Duodenal mucosa (tissue), 2 donors: ENCODE data around the gene TSPAN13.

Experiments used
- H3K27ac ChIP-seq: one replicate; pipeline ENCODE4 v1.7.0; 2013; ENCODE audit warnings: low read depth, low read length
- H3K27me3 ChIP-seq, 2 donors: one replicate each; pipeline ENCODE4 v1.7.0; 2013; ENCODE audit warnings: low read length in 2 of 2, control low read depth in 1 of 2; ENCODE audit not compliant: insufficient read depth in 2 of 2, control insufficient read depth in 1 of 2
- H3K36me3 ChIP-seq, 2 donors: one replicate each; pipeline ENCODE4 v1.7.0; 2013; ENCODE audit warnings: low read length in 2 of 2, control low read depth in 1 of 2; ENCODE audit not compliant: insufficient read depth in 2 of 2, control insufficient read depth in 1 of 2
- H3K4me1 ChIP-seq, 2 donors: one replicate each; pipeline ENCODE4 v1.7.0; 2013; ENCODE audit warnings: low read length in 2 of 2, control low read depth in 1 of 2; ENCODE audit not compliant: insufficient read depth in 2 of 2, control insufficient read depth in 1 of 2
- H3K4me3 ChIP-seq, 2 donors: one replicate each; pipeline ENCODE4 v1.7.0; 2013; ENCODE audit warnings: low read length in 2 of 2, low read depth in 1 of 2
- H3K9ac ChIP-seq, 2 donors: one replicate each; pipeline ENCODE4 v1.7.0; 2013; ENCODE audit warnings: low read length in 2 of 2, low read depth in 1 of 2
- H3K9me3 ChIP-seq, 2 donors: one replicate each; pipeline ENCODE4 v1.7.0; 2013; ENCODE audit warnings: low read length in 2 of 2, control low read depth in 1 of 2; ENCODE audit not compliant: control insufficient read depth in 1 of 2

The TSPAN13 gene

DNA sequence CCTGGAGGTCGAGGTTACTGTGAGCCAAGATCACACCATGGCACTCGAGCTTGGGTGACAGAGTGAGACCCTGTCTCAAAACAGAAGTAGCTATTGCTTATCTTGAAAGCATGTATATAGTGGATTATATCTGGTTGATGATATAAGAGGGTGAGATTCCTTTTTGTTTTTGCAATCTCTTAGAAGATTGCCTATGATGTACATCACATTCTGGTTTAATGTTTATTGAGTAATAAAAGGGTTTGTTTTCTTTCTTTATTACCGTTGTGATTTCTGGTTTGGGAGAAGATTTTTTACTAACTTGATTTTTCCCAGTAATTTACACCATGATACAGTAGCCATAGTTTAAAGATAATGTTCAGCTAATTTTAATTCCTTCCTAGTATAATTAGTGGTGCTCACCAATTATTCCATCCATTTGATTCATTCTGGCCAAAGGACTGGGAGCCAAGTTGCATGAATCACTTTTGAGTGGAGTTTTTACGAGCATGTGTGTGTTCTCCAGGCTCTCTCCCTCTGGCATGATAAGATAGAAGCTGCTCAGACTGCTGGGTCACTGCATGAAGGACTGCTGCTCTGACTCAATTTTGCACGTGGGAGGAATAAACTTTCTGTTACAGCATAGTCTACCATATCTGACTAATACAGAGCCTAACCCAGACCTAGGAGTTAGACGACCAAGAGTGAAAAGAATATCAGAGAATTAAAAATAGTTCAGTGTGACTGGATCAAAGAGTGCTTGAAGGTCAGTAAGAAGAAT lies 13.5 kb upstream of the TSPAN13 start:
- H3K4me3 ChIP-seq = no peak overlapping the region
- H3K36me3 ChIP-seq = no peaks in the 10 kb centered on the region
- H3K4me1 ChIP-seq = peaks cover 0 to 15% of the 10 kb centered on the region in 2 donors
- H3K27ac ChIP-seq = no peak overlapping the region
- no peak overlapping the region for H3K9ac ChIP-seq
- H3K9me3 ChIP-seq = no peaks in the 10 kb centered on the region
- H3K27me3 ChIP-seq = no peaks in the 10 kb centered on the region

DNA sequence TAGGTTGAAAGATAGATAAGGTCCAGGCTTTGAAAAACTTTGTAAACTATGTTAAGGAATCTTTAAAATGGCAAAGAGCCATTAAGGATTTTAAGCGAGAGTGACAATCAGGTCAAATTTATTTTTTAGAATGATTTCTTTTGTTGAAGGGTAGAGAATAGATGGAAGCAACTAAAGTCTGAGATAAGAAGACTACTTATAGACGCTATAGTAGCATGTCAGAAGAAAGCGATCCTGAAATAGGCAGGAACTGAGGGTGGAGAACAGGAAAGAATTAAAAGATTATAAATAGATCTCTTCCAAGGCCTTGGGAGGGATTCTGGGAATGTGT lies 13.0 kb upstream of the TSPAN13 start:
- no peaks in the 10 kb centered on the region for H3K27me3 ChIP-seq
- H3K36me3 ChIP-seq = no peaks in the 10 kb centered on the region
- H3K9me3 ChIP-seq = no peaks in the 10 kb centered on the region
- H3K4me3 ChIP-seq = no peak overlapping the region
- H3K9ac ChIP-seq = no peak overlapping the region
- H3K27ac ChIP-seq = no peak overlapping the region
- peaks cover 0 to 15% of the 10 kb centered on the region in 2 donors for H3K4me1 ChIP-seq

DNA sequence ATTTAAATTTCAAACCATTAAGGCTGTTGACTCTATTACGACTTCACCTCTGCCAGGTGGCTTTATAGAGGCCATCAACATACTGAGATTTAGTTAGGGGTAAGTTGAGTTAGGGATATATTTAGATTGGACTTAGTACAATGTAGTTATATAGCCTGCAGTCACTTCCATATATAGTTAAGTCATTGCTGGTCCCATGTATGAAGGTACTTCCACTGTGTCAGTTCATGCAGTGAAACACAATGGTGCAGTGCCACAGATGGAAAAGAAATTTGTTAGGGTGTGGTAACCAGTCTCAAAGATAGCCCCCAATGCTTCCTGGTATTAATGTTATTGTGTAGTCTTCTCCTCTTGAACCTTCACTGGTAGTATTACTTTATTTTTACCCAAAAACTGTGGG lies 12.6 kb upstream of the TSPAN13 start:
- H3K27ac ChIP-seq = no peak overlapping the region
- H3K27me3 ChIP-seq = no peaks in the 10 kb centered on the region
- no peak overlapping the region for H3K9ac ChIP-seq
- no peaks in the 10 kb centered on the region for H3K36me3 ChIP-seq
- H3K4me1 ChIP-seq = peaks cover 0 to 15% of the 10 kb centered on the region in 2 donors
- H3K9me3 ChIP-seq = no peaks in the 10 kb centered on the region
- H3K4me3 ChIP-seq = no peak overlapping the region

DNA sequence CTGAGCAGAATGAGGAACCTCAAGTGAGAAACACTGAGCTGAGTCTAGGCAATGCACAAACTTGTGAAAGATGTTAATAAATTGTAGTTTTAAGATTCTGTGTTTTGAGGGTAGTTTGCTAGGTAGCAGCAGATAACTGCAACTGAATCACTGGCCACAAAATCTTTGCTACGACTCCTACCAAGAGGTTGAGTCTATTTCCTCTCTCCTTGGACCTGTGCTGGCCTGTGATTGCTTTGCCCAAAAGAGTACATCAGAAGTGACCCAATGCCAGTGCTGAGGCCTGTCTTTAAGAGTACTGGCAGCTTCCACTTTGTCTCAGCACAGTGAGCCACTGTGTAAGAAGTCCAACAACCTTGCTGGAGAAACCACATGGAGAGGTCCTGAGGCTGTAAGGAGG lies 11.9 kb upstream of the TSPAN13 start:
- H3K36me3 ChIP-seq = no peaks in the 10 kb centered on the region
- H3K27ac ChIP-seq = no peak overlapping the region
- H3K27me3 ChIP-seq = no peaks in the 10 kb centered on the region
- H3K4me1 ChIP-seq = peaks cover 0 to 15% of the 10 kb centered on the region in 2 donors
- H3K9ac ChIP-seq = no peak overlapping the region
- H3K9me3 ChIP-seq = no peaks in the 10 kb centered on the region
- no peak overlapping the region for H3K4me3 ChIP-seq

DNA sequence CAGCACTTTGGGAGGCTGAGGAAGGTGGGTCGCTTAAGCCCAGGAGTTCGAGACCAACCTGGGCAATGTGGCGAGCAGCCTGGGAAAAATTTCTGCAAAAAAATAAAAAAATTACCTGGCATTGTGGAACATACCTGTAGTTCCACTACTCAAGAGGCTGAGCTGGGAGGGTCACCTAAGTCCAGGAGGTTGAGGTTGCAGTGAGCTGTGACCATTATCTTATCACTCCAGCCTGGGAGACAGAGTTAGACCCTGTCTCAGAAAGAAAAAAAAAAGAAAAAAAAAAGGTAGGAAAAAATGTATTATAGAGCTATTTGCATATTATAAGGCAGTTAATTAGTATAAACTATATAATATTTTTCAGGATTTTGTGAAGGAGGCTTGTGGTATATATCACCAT lies 11.0 kb upstream of the TSPAN13 start:
- H3K27me3 ChIP-seq = no peaks in the 10 kb centered on the region
- H3K4me3 ChIP-seq = no peak overlapping the region
- no peaks in the 10 kb centered on the region for H3K9me3 ChIP-seq
- no peak overlapping the region for H3K27ac ChIP-seq
- H3K36me3 ChIP-seq = no peaks in the 10 kb centered on the region
- no peak overlapping the region for H3K9ac ChIP-seq
- peaks cover 0 to 15% of the 10 kb centered on the region in 2 donors for H3K4me1 ChIP-seq

DNA sequence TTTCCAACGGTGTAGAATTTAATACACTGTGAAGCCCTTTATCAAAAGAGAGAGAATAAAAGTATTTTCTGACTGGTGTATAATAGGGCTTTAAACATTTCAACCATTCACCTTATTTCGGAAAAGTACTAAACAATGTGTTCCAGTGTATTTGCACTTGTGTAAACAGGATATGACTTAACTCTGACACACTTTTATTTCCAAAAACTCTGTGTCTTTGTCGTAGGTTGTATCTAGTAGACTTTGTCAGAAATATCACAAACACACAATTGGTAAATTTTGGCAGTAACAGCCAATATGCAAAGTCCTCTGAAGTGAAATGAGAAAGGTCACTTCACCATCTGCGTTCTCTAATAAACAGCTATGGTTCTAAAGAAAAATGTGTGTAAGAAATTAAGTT lies 10.3 kb upstream of the TSPAN13 start:
- no peak overlapping the region for H3K4me3 ChIP-seq

DNA sequence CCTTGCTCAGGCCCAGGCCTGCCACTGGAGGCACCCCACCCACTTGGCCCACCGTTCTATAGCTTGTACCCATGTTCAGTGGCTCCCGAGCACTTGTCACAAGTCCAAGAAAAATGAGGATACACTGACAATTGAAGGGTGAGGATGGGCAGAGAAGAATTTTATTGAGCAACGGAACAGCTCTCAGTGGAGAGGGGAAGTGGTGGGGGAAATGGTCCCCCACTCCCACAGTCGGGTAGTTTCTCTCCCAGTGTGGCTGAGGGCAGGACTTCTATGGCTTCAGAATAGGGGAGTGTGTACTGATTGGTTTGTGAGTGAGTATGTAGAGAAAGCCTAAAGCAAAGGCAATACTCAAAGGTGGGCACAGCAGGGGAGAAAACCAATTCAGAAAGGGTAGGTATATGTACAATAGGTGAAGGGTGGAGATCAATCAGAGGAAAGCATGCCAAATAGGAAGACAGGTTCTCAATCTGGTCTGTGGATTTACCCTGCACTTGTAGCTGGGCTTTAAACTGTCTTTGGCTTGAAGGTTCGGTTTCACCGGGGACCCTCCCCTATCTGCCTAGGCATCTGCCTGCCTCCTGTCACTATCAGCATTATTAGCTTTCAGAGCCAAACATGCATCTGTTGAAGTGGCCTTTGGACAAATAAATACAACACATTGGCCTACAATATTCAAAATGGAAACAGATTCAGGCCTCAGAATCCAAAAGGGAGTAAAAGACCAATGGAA lies 8.9 kb upstream of the TSPAN13 start:
- no peaks in the 10 kb centered on the region for H3K36me3 ChIP-seq
- no peaks in the 10 kb centered on the region for H3K9me3 ChIP-seq
- H3K27ac ChIP-seq = no peak overlapping the region
- H3K4me3 ChIP-seq = no peak overlapping the region
- no peak overlapping the region for H3K9ac ChIP-seq
- H3K27me3 ChIP-seq = no peaks in the 10 kb centered on the region
- H3K4me1 ChIP-seq = peaks cover 0 to 15% of the 10 kb centered on the region in 2 donors

More for the DNA sequence above, 10.3 kb upstream of the TSPAN13 start:
- no peaks in the 10 kb centered on the region for H3K9me3 ChIP-seq
- H3K27me3 ChIP-seq = no peaks in the 10 kb centered on the region
- no peaks in the 10 kb centered on the region for H3K36me3 ChIP-seq
- H3K27ac ChIP-seq = no peak overlapping the region
- peaks cover 0 to 15% of the 10 kb centered on the region in 2 donors for H3K4me1 ChIP-seq
- no peak overlapping the region for H3K9ac ChIP-seq

DNA sequence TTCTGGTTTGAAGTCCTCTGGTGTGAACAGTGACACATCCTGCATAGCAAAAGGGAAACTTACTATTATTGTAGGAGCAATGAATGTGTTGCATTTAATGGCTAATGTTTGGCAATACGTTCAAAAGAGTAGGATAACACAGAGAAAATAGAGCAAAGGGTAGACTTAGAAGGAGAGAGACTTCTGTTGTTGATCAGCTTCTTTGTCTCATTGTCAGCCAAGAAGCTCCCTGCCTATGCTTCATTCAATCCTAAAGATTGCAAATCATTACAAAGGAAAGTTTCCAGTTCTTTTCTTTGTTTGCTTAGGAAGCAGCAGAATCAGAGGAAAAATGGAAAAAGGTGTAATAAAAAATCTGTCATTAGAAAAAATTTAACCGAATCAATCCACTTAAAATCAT lies 7.9 kb upstream of the TSPAN13 start:
- no peaks in the 10 kb centered on the region for H3K9me3 ChIP-seq
- no peaks in the 10 kb centered on the region for H3K36me3 ChIP-seq

DNA sequence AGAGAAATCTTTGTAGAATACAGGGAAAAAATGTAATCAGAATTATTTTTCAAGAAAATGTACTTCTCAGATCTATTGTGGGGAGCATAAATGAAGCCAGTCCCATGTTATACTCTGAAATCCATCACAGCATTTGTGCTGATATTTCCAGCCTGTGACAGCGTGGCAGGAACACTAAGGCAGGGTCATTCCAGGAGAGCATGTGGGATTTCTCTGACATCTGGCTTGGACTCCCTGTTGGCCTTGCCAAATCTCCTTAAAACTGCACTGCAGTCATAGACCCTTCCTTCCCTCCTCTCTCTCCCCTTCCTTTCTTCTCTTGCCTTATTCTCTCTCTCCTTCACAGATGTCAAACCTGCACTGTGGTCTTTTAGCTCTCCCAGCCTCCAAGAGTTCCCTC lies 6.5 kb upstream of the TSPAN13 start:
- no peaks in the 10 kb centered on the region for H3K36me3 ChIP-seq
- H3K27ac ChIP-seq = no peak overlapping the region
- H3K9me3 ChIP-seq = no peaks in the 10 kb centered on the region
- H3K4me3 ChIP-seq = no peak overlapping the region
- H3K9ac ChIP-seq = no peak overlapping the region
- H3K4me1 ChIP-seq = peaks cover 0 to 15% of the 10 kb centered on the region in 2 donors
- H3K27me3 ChIP-seq = no peaks in the 10 kb centered on the region

More for the DNA sequence above, 7.9 kb upstream of the TSPAN13 start:
- no peak overlapping the region for H3K4me3 ChIP-seq
- H3K27ac ChIP-seq = no peak overlapping the region
- no peaks in the 10 kb centered on the region for H3K27me3 ChIP-seq
- no peak overlapping the region for H3K9ac ChIP-seq
- H3K4me1 ChIP-seq = peaks cover 0 to 15% of the 10 kb centered on the region in 2 donors

DNA sequence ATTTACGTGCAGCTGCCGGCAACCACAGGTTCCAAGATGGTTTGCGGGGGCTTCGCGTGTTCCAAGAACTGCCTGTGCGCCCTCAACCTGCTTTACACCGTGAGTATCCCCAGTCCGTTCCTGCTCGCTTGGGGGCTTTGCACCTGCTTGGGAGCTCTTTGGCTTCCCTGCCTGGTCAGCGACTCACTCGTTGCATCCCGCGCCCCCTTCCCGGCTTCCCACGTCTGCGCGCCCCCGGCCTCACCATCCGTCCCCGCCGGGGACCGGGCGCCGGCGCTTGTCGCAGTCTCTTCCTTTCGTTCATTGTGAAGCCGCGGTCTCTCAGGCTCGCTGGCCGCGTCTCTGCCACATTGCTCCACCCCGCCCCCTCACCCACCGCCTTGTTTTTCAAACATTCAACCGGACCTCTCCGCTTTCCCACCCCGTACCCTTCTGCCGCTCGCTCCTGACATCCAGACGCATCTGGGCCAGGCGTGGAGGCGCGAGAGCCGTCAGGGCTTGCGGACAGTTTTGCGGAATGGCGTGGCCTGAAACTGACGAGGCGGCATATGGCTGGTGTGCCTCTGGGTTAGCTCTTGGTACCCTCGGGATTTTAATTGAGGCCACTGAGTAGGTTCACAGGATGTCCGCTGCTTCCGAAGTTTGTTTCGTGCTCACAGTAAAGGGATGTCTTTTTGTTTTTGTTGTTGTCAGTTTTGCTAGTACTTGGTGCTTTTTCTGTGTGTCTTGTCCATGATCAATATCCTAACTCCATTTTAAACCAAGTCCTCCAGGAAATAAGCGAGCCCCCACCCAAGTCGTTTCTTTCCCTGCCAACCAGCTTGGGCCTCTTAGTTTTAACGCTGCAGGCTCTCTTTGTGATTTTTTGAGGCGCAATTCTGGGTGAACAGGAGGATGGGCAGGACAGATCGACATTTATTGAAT lies 639 bp downstream of the TSPAN13 start:
- H3K9ac ChIP-seq = peak overlapping the region; percentile 86 to 88
- no peaks in the 10 kb centered on the region for H3K27me3 ChIP-seq
- H3K27ac ChIP-seq = peak overlapping the region; percentile 51
- no peaks in the 10 kb centered on the region for H3K36me3 ChIP-seq
- H3K4me1 ChIP-seq = peaks cover 0 to 16% of the 10 kb centered on the region in 2 donors
- H3K4me3 ChIP-seq = peak overlapping the region; percentile 85 to 88
- H3K9me3 ChIP-seq = no peaks in the 10 kb centered on the region
